Panc1 (cell line): ENCODE measurements around the gene CDC37L1. TPM values are rescaled to one million over a fixed set of nuclear protein-coding genes. Genes with fewer than 3 reads are reported as not detected.

Source experiments
- ATAC-seq: fragments of 200-7000 bp; cut with Tn5 transposase; 2 replicates; pipeline ENCODE4 v1.9.1; 2020; ENCODE audit warnings: mild to moderate bottlenecking, moderate library complexity
- BruUV-seq: library from RNA; stranded (reverse); fragments of 400-500 nt; replicated peaks from 2 replicates; lab custom pipeline; 2021; lab: Mats Ljungman, UMichigan
- CTCF ChIA-PET: fragments of 300-600 bp; sonication (Branson Sonifier 250); formaldehyde crosslinking; loops from one replicate; lab custom pipeline; 2022; ENCODE audit warnings: antibody characterized with exemption; lab: Charles Lee
- POLR2A ChIA-PET: fragments of 300-600 bp; sonication (Branson Sonifier 250); formaldehyde crosslinking; loops from one replicate; lab custom pipeline; 2022; ENCODE audit warnings: antibody characterized with exemption; lab: Charles Lee
- DNase-seq: peaks from one replicate; pipeline ENCODE4 v3.0.0-alpha.2; 2010; ENCODE audit warnings: low read depth, low spot score
- H3K27ac ChIP-seq: 2 replicates; pipeline ENCODE4 v1.5.1; 2011; ENCODE audit warnings: mild to moderate bottlenecking, low read length, inconsistent platforms
- H3K27me3 ChIP-seq: fragments of 200-500 bp; sonication (Bioruptor generic); 2 replicates; pipeline ENCODE4 v1.6.0; 2014; ENCODE audit warnings: low read length, inconsistent platforms; ENCODE audit not compliant: control insufficient read depth, insufficient read depth
- H3K36me3 ChIP-seq: fragments of 200-500 bp; sonication (Bioruptor generic); 2 replicates; pipeline ENCODE4 v1.5.1; 2014; ENCODE audit warnings: inconsistent platforms, mild to moderate bottlenecking, low read length, moderate library complexity; ENCODE audit not compliant: control insufficient read depth, insufficient read depth
- H3K4me1 ChIP-seq: 2 replicates; pipeline ENCODE4 v1.5.1; 2011; ENCODE audit warnings: inconsistent platforms, mild to moderate bottlenecking, low read length, moderate library complexity; ENCODE audit not compliant: control insufficient read depth, insufficient read depth
- H3K4me3 ChIP-seq, 2 experiments: 2 replicates each; pipeline ENCODE4 v1.5.1; 2011 to 2012; ENCODE audit warnings: low read depth in 2 of 2, low read length in 2 of 2, mild to moderate bottlenecking in 2 of 2, inconsistent platforms in 1 of 2, moderate library complexity in 1 of 2
- H3K9me3 ChIP-seq: fragments of 200-500 bp; sonication (Bioruptor generic); 2 replicates; pipeline ENCODE4 v1.5.1; 2014; ENCODE audit warnings: low read depth, mild to moderate bottlenecking, inconsistent platforms, low read length, moderate library complexity; ENCODE audit not compliant: control insufficient read depth, insufficient read depth
- POLR2AphosphoS5 ChIP-seq: IDR thresholded peaks from 2 replicates; pipeline ENCODE4 v1.6.1; 2012; ENCODE audit warnings: mild to moderate bottlenecking, low read depth, low read length, moderate library complexity
- SIN3A ChIP-seq: IDR thresholded peaks from 2 replicates; pipeline ENCODE4 v1.6.1; 2012; ENCODE audit warnings: low read depth, mild to moderate bottlenecking, low read length, moderate library complexity, borderline replicate concordance; ENCODE audit not compliant: insufficient read depth
- TCF7L2 ChIP-seq: IDR thresholded peaks from 2 replicates; pipeline ENCODE4 v1.6.1; 2011; ENCODE audit warnings: mild to moderate bottlenecking, low read depth, low read length, inconsistent platforms
- in situ Hi-C: cut with HindIII; loops from 2 replicates; pipeline ENCODE4 v1.10.0; 2016; ENCODE audit warnings: low sequenced_read_pairs, low pct_unique_long_range_greater_than_20kb
- intact Hi-C: fragments of 100-400 bp; cut with micrococcal nuclease; formaldehyde crosslinking; loops from one replicate; pipeline ENCODE4 v1.10.0; 2022; ENCODE audit not compliant: unreplicated experiment
- total RNA-seq: library from RNA; stranded (reverse); gene quantifications from one replicate; pipeline ENCODE4 v1.2.1, GENCODE V29; 2021; ENCODE audit not compliant: unreplicated experiment
- TF ChIP-seq, protein P1 (sequence below): fragments of 450-650 bp; IDR thresholded peaks from 2 replicates; pipeline ENCODE4 v1.5.1; 2017; ENCODE audit warnings: mild to moderate bottlenecking
- TF ChIP-seq, protein P2 (sequence below), 2 experiments: IDR thresholded peaks; 2 replicates each; pipeline ENCODE4 v1.6.1; 2011 to 2012; ENCODE audit warnings: low read depth in 2 of 2, control low read depth in 1 of 2, low read length in 1 of 2, mild to moderate bottlenecking in 1 of 2, moderate library complexity in 1 of 2; ENCODE audit not compliant: insufficient read depth in 1 of 2

Gene CDC37L1
- total RNA-seq, 1 experiment from 2014 or later = 3.0 TPM

- intact Hi-C loops = loop anchor here (10.0 kb wide), 1 partner anchor 284 kb away; no protein-coding TSS in a partner anchor
These were observed 10.8 kb upstream of the CDC37L1 start for GRCh38 chr9:4668604-4669003.

DNA sequence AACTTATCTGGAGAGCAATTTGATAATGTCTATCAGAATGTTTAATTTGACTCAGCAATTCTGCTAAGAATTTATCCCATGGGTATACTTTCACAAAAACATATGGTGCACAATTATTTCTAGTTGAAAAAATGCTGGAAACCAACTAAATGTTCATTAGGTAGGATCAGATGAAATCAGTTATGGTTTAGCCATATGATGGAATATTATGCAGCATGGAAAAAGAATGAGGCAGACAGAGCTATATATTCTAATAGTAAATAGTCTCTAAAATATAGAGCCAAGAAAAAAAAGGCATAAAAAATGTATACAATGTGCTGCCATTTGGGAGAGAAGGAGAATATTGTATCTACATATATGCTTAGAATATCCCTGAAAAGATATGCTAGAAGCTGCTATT, 9.5 kb upstream of the CDC37L1 start:
- no TSS peak for BruUV-seq
- TF ChIP-seq POLR2AphosphoS5 = no peak
- TF ChIP-seq, protein P1, sequence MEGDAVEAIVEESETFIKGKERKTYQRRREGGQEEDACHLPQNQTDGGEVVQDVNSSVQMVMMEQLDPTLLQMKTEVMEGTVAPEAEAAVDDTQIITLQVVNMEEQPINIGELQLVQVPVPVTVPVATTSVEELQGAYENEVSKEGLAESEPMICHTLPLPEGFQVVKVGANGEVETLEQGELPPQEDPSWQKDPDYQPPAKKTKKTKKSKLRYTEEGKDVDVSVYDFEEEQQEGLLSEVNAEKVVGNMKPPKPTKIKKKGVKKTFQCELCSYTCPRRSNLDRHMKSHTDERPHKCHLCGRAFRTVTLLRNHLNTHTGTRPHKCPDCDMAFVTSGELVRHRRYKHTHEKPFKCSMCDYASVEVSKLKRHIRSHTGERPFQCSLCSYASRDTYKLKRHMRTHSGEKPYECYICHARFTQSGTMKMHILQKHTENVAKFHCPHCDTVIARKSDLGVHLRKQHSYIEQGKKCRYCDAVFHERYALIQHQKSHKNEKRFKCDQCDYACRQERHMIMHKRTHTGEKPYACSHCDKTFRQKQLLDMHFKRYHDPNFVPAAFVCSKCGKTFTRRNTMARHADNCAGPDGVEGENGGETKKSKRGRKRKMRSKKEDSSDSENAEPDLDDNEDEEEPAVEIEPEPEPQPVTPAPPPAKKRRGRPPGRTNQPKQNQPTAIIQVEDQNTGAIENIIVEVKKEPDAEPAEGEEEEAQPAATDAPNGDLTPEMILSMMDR = no peak
- TF ChIP-seq TCF7L2 = no peak
- TF ChIP-seq, protein P2, sequence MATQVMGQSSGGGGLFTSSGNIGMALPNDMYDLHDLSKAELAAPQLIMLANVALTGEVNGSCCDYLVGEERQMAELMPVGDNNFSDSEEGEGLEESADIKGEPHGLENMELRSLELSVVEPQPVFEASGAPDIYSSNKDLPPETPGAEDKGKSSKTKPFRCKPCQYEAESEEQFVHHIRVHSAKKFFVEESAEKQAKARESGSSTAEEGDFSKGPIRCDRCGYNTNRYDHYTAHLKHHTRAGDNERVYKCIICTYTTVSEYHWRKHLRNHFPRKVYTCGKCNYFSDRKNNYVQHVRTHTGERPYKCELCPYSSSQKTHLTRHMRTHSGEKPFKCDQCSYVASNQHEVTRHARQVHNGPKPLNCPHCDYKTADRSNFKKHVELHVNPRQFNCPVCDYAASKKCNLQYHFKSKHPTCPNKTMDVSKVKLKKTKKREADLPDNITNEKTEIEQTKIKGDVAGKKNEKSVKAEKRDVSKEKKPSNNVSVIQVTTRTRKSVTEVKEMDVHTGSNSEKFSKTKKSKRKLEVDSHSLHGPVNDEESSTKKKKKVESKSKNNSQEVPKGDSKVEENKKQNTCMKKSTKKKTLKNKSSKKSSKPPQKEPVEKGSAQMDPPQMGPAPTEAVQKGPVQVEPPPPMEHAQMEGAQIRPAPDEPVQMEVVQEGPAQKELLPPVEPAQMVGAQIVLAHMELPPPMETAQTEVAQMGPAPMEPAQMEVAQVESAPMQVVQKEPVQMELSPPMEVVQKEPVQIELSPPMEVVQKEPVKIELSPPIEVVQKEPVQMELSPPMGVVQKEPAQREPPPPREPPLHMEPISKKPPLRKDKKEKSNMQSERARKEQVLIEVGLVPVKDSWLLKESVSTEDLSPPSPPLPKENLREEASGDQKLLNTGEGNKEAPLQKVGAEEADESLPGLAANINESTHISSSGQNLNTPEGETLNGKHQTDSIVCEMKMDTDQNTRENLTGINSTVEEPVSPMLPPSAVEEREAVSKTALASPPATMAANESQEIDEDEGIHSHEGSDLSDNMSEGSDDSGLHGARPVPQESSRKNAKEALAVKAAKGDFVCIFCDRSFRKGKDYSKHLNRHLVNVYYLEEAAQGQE (IDR thresholded peaks at IDR 0.05; ENCODE audit: insufficient read depth in 1 of 2, low read depth in 2 of 2, low read length in 1 of 2) = no peak
- no peak for TF ChIP-seq SIN3A

More at GRCh38 chr9:4668604-4669003, 10.8 kb upstream of the CDC37L1 start:
- no TSS peak for BruUV-seq
- ChIA-PET POLR2A (no interaction called here), CTCF (no interaction called here)
- Histone ChIP-seq H3K27ac (no peak overlapping the region), H3K9me3 (no peaks in the 10 kb centered on the region), H3K4me3 (no peak overlapping the region), H3K27me3 (no peaks in the 10 kb centered on the region), H3K4me1 (no peaks in the 10 kb centered on the region; the same call in 1 of the 2 replicates), H3K36me3 (no peaks in the 10 kb centered on the region)
- ATAC-seq = no peak
- DNase-seq = no peak
- TF ChIP-seq POLR2AphosphoS5 (no peak), SIN3A (no peak)
- in situ Hi-C loops = no loop called here

DNA sequence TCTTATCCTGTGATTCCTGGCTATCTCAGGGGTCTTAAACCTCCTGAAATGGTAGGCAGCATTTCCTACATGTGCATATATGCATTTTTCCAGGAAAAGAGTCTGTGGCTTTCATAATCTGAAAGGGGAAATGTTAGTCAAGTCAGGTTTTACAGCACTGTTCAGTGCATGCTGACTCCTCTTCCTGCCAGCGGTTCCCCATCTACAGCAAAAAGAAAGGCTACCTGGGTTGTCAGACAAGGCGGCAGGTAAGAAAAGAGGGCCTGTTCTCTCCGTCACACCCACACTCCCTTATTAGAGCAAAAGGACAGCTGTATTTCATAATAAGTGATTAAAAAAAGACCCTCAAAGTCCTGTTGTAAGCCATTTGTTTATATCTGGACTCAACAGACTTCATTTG, 8.8 kb upstream of the CDC37L1 start:
- CTCF ChIA-PET = no interaction called here
- in situ Hi-C loops = no loop called here
- Histone ChIP-seq H3K27ac (no peak overlapping the region), H3K27me3 (no peaks in the 10 kb centered on the region), H3K36me3 (no peaks in the 10 kb centered on the region), H3K4me1 (no peaks in the 10 kb centered on the region), H3K4me3 (no peak overlapping the region), H3K9me3 (no peaks in the 10 kb centered on the region)
- ATAC-seq (no peak), DNase-seq (no peak)
- POLR2A ChIA-PET = no interaction called here
- intact Hi-C loops = no loop called here
- TF ChIP-seq, protein P1 = no peak
- no peak for TF ChIP-seq POLR2AphosphoS5
- no TSS peak for BruUV-seq

More for the DNA sequence above, 9.5 kb upstream of the CDC37L1 start:
- Histone ChIP-seq H3K4me3 (no peak overlapping the region), H3K27me3 (no peaks in the 10 kb centered on the region), H3K36me3 (no peaks in the 10 kb centered on the region), H3K27ac (no peak overlapping the region), H3K9me3 (no peaks in the 10 kb centered on the region), H3K4me1 (no peaks in the 10 kb centered on the region)
- in situ Hi-C loops (no loop called here), intact Hi-C loops (loop anchor here (10.0 kb wide), 1 partner anchor 285 kb away; no protein-coding TSS in a partner anchor)
- ATAC-seq = no peak
- ChIA-PET POLR2A (no interaction called here), CTCF (no interaction called here)
- no peak for DNase-seq
